ENCODE data around the gene TGFB2.

- no peak for TF ChIP-seq CTCF (IDR thresholded peaks at IDR 0.05; ENCODE audit: low read depth, low read length, missing input control)
- no peak for TF ChIP-seq MAX (IDR thresholded peaks at IDR 0.05)
- TF ChIP-seq ZBTB33 (IDR thresholded peaks at IDR 0.05), result no peak
- TF ChIP-seq TAF1 (conservative IDR thresholded peaks at IDR 0.05), result no peak
- no peak for TF ChIP-seq YY1 (IDR thresholded peaks at IDR 0.05)
- TF ChIP-seq EGR1 (IDR thresholded peaks at IDR 0.05; ENCODE audit: low read depth in 2 of 2), result no peak
- no peak for TF ChIP-seq HNF4G (IDR thresholded peaks at IDR 0.05)
- TF ChIP-seq NR2F2 (IDR thresholded peaks at IDR 0.05), result no peak
- TF ChIP-seq RAD21 (IDR thresholded peaks at IDR 0.05), result no peak
- no peak for TF ChIP-seq REST (IDR thresholded peaks at IDR 0.05)
- no peak for TF ChIP-seq ATF3 (IDR thresholded peaks at IDR 0.05)
- TF ChIP-seq JUND (IDR thresholded peaks at IDR 0.05), result no peak
Observed at GRCh38 chr1:218348628-218349071, 3.5 kb downstream of the TGFB2 start.

All from liver (tissue), 3 donors.